Activated naive CD4-positive, alpha-beta T cell treated with anti-CD3 and anti-CD28 coated beads, Interleukin-2, amount 50 U/mL, for 24 hours (primary cell): Measurements from ENCODE around the gene MRPL10.

ENCODE experiments used
- H3K27ac Mint-ChIP-seq: one replicate; pipeline ENCODE4 v1.8.0; 2021; ENCODE audit warnings: mild to moderate bottlenecking, mixed read lengths
- H3K27me3 Mint-ChIP-seq: one replicate; pipeline ENCODE4 v1.8.0; 2021; ENCODE audit warnings: mixed read lengths
- H3K36me3 Mint-ChIP-seq: one replicate; pipeline ENCODE4 v1.8.0; 2021; ENCODE audit warnings: mixed read lengths
- H3K4me1 Mint-ChIP-seq: one replicate; pipeline ENCODE4 v1.8.0; 2021; ENCODE audit warnings: mixed read lengths
- H3K4me3 Mint-ChIP-seq: one replicate; pipeline ENCODE4 v1.8.0; 2021; ENCODE audit warnings: mild to moderate bottlenecking, mixed read lengths
- H3K9me3 Mint-ChIP-seq: one replicate; pipeline ENCODE4 v1.8.0; 2021; ENCODE audit warnings: mixed read lengths

MRPL10 gene

GRCh38 chr17:47831934-47832327 lies 590 bp upstream of the MRPL10 start:
- H3K4me3 Mint-ChIP-seq = peak overlapping the region; percentile 99
- H3K4me1 Mint-ChIP-seq = peaks cover 67% of the 10 kb centered on the region
- H3K9me3 Mint-ChIP-seq = no peaks in the 10 kb centered on the region
- H3K36me3 Mint-ChIP-seq = peaks cover 1% of the 10 kb centered on the region
- no peaks in the 10 kb centered on the region for H3K27me3 Mint-ChIP-seq
- peak overlapping the region; percentile 92 for H3K27ac Mint-ChIP-seq

GRCh38 chr17:47830396-47831002 lies 842 bp downstream of the MRPL10 start:
- peaks cover 5% of the 10 kb centered on the region for H3K36me3 Mint-ChIP-seq
- no peaks in the 10 kb centered on the region for H3K9me3 Mint-ChIP-seq
- peak overlapping the region; percentile 92 for H3K27ac Mint-ChIP-seq
- H3K27me3 Mint-ChIP-seq = no peaks in the 10 kb centered on the region
- peaks cover 60% of the 10 kb centered on the region for H3K4me1 Mint-ChIP-seq
- H3K4me3 Mint-ChIP-seq = peak overlapping the region; percentile 99

GRCh38 chr17:47829870-47830269 lies 1.5 kb downstream of the MRPL10 start:
- H3K4me1 Mint-ChIP-seq = peaks cover 54% of the 10 kb centered on the region
- H3K36me3 Mint-ChIP-seq = peaks cover 8% of the 10 kb centered on the region
- H3K27ac Mint-ChIP-seq = peak overlapping the region; percentile 65
- no peaks in the 10 kb centered on the region for H3K9me3 Mint-ChIP-seq
- H3K27me3 Mint-ChIP-seq = no peaks in the 10 kb centered on the region
- peak overlapping the region; percentile 99 for H3K4me3 Mint-ChIP-seq

GRCh38 chr17:47823519-47823918 lies 7.8 kb downstream of the MRPL10 start:
- no peaks in the 10 kb centered on the region for H3K27me3 Mint-ChIP-seq
- peaks cover 6% of the 10 kb centered on the region for H3K36me3 Mint-ChIP-seq
- H3K4me1 Mint-ChIP-seq = peaks cover 31% of the 10 kb centered on the region
- no peak overlapping the region for H3K4me3 Mint-ChIP-seq
- H3K27ac Mint-ChIP-seq = no peak overlapping the region
- H3K9me3 Mint-ChIP-seq = no peaks in the 10 kb centered on the region

GRCh38 chr17:47822785-47823184 lies 8.6 kb downstream of the MRPL10 start:
- no peak overlapping the region for H3K27ac Mint-ChIP-seq
- peaks cover 25% of the 10 kb centered on the region for H3K4me1 Mint-ChIP-seq
- peaks cover 7% of the 10 kb centered on the region for H3K36me3 Mint-ChIP-seq
- peak overlapping the region; percentile 23 for H3K4me3 Mint-ChIP-seq
- H3K9me3 Mint-ChIP-seq = no peaks in the 10 kb centered on the region
- H3K27me3 Mint-ChIP-seq = no peaks in the 10 kb centered on the region

DNA sequence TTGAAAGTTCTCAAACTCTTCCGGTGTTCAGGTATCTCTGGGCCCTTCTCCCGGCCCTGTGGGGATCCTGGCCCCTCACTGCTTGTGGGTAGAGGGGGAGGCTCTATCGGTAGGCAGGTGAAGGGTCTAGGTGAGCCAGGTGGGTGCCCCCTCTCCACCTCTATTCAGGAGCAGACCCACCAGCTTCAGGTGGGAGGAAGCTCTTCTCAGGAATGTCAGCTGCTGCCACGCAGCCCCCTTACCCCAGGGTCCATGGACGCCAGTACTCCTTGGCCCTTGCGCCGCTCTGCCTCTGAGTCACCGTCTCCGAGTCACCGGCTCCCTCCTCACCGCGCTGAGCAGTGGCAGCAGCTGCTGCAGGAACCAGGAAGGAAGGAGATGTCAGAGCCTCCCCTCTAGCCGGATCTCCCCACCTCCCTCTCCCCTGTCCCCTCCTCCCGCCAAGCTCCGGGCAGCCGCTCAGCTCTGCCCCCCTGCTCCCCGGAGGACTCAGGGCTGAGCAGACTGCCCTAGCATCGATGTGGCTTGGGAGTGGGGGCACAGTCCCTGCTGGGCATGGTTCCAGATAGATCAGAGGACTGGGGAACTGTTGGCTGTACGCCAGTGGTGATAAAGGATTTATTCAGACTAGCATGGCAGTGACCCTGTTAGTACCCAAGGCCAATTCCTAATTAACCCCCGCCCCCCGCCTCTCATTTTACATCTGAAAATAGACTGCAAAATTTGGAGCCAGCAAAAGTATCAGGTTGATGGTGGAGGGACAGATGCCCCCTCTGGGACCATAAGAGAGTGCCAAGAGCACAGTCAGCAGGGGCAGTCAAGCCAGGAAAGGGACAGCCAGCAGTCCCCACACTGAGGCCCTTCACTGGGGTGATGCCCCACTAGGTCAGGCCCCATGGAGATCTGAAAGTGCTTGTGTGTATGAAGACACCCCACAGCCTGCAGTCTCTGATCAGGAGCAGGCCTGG lies 9.6 kb downstream of the MRPL10 start, which contains the start of gene OSBPL7:
OSBPL7 (minus strand) TSS at position 371 of the 968 bp plus-strand sequence. CDS start 1,516 bp downstream, outside the sequence.
- Mint-ChIP-seq H3K4me3 (peak within 1 kb of the TSS; percentile 94), H3K27me3 (no peaks in the 10 kb centered on the region), H3K27ac (peak within 1 kb of the TSS; percentile 72), H3K36me3 (peaks cover 9% of the 10 kb centered on the region), H3K4me1 (peaks cover 25% of the 10 kb centered on the region), H3K9me3 (no peaks in the 10 kb centered on the region)

DNA sequence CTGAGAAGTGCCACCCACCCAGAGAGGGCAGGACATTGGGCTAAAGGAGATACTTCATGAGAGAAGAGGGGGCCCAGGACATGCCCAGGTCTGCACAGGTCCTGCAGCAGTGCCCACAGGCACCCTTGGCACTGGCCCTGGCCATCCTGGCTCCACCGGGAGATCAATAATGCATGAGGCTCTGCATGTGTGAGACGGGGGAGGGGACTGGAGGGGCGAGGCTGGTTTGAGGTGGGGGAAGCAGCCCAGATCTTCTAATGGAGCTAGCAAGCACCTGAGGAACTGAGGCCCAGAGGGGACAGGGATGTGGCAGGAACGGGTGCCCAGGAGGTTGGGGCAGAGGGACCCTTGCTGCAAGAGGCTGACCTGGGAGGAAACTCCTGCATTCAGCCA lies 10.3 kb downstream of the MRPL10 start:
- H3K27me3 Mint-ChIP-seq = no peaks in the 10 kb centered on the region

GRCh38 chr17:47820033-47820789 lies 11.1 kb downstream of the MRPL10 start:
- Mint-ChIP-seq H3K27me3 (no peaks in the 10 kb centered on the region), H3K4me1 (peaks cover 25% of the 10 kb centered on the region), H3K36me3 (peaks cover 3% of the 10 kb centered on the region), H3K27ac (no peak overlapping the region), H3K4me3 (peak overlapping the region; percentile 94), H3K9me3 (no peaks in the 10 kb centered on the region)

More for the DNA sequence above, 10.3 kb downstream of the MRPL10 start:
- peaks cover 25% of the 10 kb centered on the region for H3K4me1 Mint-ChIP-seq
- peaks cover 7% of the 10 kb centered on the region for H3K36me3 Mint-ChIP-seq
- no peaks in the 10 kb centered on the region for H3K9me3 Mint-ChIP-seq
- peak overlapping the region; percentile 94 for H3K4me3 Mint-ChIP-seq
- peak overlapping the region; percentile 65 for H3K27ac Mint-ChIP-seq

DNA sequence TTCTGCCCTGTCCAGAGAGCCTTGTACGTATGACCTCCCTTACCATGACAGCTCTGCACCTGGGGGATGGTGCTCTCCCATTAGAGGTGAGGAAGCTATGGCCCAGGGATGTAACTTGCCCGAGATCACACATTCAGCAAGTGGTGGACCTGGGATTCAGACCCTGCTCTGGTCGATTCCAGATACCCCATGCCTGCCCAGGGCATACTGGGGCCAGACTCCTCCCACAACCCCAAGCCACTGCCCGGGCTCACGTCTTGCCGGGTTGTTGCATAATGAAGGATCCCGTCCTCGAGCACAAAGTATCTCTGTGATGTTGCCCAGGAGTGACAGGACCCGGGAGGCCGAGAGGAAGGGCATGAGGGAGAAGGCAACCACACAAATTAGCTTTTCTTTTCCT lies 11.9 kb downstream of the MRPL10 start:
- Mint-ChIP-seq H3K36me3 (peaks cover 3% of the 10 kb centered on the region), H3K27ac (no peak overlapping the region), H3K27me3 (no peaks in the 10 kb centered on the region), H3K4me1 (peaks cover 25% of the 10 kb centered on the region), H3K4me3 (no peak overlapping the region), H3K9me3 (no peaks in the 10 kb centered on the region)

- H3K27ac Mint-ChIP-seq = peak overlapping the region; percentile 27
Measured at GRCh38 chr17:47818002-47818695, 13.2 kb downstream of the MRPL10 start.

GRCh38 chr17:47816947-47817346 lies 14.4 kb downstream of the MRPL10 start:
- no peaks in the 10 kb centered on the region for H3K27me3 Mint-ChIP-seq
- peaks cover 5% of the 10 kb centered on the region for H3K36me3 Mint-ChIP-seq
- H3K4me1 Mint-ChIP-seq = peaks cover 17% of the 10 kb centered on the region
- no peak overlapping the region for H3K27ac Mint-ChIP-seq
- H3K4me3 Mint-ChIP-seq = no peak overlapping the region
- H3K9me3 Mint-ChIP-seq = no peaks in the 10 kb centered on the region

More at GRCh38 chr17:47818002-47818695, 13.2 kb downstream of the MRPL10 start:
- Mint-ChIP-seq H3K4me3 (no peak overlapping the region), H3K9me3 (no peaks in the 10 kb centered on the region), H3K36me3 (peaks cover 3% of the 10 kb centered on the region), H3K27me3 (no peaks in the 10 kb centered on the region), H3K4me1 (peaks cover 25% of the 10 kb centered on the region)

GRCh38 chr17:47816111-47816735 lies 15.1 kb downstream of the MRPL10 start:
- Mint-ChIP-seq H3K27me3 (no peaks in the 10 kb centered on the region), H3K27ac (no peak overlapping the region), H3K4me1 (peaks cover 10% of the 10 kb centered on the region), H3K9me3 (no peaks in the 10 kb centered on the region), H3K36me3 (peaks cover 5% of the 10 kb centered on the region), H3K4me3 (no peak overlapping the region)

DNA sequence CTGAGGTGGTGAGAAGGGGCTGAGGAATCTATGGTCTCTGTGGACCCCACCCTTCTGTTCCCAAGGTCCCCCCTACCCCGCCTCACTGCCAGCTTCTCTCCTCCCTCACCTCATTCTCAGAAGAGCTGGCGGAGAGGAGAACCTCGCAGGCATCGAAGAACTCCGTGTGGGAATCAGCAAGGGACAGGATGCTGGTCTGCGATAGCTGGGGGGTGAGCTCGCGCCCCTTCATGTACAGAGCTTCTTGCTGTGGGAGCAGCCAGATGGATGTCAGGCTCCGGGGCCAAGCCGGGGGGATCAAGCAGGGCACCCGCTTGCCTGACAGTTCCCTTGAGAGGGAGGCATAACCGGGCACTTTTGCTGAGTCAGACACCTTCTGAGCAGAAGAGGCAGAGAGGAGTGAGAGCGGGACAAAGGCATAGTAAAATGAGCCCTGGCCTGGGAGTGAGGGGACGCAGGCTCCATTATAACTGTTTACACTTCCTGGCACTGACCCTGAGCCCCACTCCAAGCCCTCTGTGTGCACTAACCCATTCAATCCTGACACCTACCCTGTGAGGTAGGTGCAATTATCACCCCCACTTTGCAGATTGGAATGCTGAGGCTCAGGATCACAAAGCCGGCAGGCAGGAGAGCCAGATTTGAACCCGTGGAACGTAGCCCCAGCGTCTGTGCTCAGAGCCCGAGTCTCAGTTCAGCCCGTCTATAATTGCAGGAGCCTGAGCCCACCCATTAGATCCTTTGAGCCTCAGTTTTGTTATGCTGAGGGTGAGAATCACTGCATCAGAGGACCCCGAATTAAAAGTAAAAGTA lies 16.0 kb downstream of the MRPL10 start:
- H3K4me1 Mint-ChIP-seq = peaks cover 3% of the 10 kb centered on the region
- H3K27me3 Mint-ChIP-seq = no peaks in the 10 kb centered on the region
- H3K4me3 Mint-ChIP-seq = no peak overlapping the region
- H3K36me3 Mint-ChIP-seq = peaks cover 5% of the 10 kb centered on the region
- H3K27ac Mint-ChIP-seq = no peak overlapping the region
- H3K9me3 Mint-ChIP-seq = no peaks in the 10 kb centered on the region

DNA sequence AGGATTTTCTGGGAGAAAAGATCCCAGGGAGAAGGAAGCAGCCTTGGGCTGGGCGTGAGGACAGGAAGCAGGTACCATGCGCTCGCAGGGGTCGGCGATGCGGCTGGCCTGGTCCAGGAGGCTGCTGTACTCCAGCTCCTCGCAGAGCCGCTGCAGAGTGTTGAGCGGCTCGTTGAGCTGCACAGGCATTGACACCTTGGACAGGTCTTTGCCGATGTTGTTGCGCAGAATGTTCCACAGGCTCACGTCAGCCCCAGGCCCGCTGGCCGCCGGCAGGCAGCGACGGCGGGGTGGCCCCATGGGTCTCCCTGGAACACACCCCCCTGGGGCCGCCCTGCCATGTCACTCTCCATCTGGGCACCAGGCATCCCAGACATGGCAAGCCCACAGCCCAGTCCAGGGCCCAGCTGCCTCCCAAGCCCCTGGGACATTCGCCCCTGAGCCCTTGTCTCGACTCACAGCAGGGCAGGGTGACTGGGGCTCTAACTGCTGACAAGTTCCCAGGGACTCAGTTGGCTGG lies 17.8 kb downstream of the MRPL10 start:
- H3K27me3 Mint-ChIP-seq = no peaks in the 10 kb centered on the region
- H3K4me3 Mint-ChIP-seq = no peak overlapping the region
- H3K36me3 Mint-ChIP-seq = peaks cover 5% of the 10 kb centered on the region
- peaks cover 6% of the 10 kb centered on the region for H3K4me1 Mint-ChIP-seq
- H3K27ac Mint-ChIP-seq = no peak overlapping the region
- H3K9me3 Mint-ChIP-seq = no peaks in the 10 kb centered on the region
